ENCODE data around the gene RPP25L. TPM values are rescaled to one million over a fixed set of nuclear protein-coding genes. Genes with fewer than 3 reads are reported as not detected.

The RPP25L gene
- total RNA-seq, 2 donors from 2014 or later = 19.3 to 22.4 TPM

DNA sequence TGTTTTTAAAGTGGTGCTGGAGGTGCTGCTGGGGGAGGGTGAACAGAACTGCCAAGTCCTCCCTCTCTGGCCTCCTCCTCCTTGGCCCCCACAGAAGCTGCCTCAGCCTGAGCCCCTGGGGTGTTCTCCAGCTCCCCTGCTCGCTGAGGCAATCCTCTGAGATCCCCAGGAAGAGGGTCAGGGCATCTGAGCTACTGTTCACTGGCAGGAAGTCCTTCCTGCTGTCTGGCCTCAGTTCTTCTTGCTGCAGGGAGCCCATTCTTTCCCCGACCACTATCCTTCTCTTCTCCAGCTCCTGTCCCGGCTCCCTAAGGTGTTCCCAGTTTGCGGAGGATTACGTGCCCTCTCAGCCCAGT is 32.1 kb downstream of the RPP25L start:
- no peak for DNase-seq
- H3K27ac ChIP-seq (ENCODE audit: low read depth, low read length) = peak overlapping the region; percentile 99
- no peaks in the 10 kb centered on the region for H3K36me3 ChIP-seq (ENCODE audit: control insufficient read depth, insufficient read depth, low read length)
- TF ChIP-seq, protein P1, sequence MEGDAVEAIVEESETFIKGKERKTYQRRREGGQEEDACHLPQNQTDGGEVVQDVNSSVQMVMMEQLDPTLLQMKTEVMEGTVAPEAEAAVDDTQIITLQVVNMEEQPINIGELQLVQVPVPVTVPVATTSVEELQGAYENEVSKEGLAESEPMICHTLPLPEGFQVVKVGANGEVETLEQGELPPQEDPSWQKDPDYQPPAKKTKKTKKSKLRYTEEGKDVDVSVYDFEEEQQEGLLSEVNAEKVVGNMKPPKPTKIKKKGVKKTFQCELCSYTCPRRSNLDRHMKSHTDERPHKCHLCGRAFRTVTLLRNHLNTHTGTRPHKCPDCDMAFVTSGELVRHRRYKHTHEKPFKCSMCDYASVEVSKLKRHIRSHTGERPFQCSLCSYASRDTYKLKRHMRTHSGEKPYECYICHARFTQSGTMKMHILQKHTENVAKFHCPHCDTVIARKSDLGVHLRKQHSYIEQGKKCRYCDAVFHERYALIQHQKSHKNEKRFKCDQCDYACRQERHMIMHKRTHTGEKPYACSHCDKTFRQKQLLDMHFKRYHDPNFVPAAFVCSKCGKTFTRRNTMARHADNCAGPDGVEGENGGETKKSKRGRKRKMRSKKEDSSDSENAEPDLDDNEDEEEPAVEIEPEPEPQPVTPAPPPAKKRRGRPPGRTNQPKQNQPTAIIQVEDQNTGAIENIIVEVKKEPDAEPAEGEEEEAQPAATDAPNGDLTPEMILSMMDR (conservative IDR thresholded peaks at IDR 0.05) = no peak
- 49 to 70% methylated on average over 3 to 5 of the region's 5 CpGs for WGBS, 2 experiments (ENCODE audit: insufficient coverage in 1 of 2, insufficient read length in 1 of 2)
- no peak overlapping the region for H3K9ac ChIP-seq (ENCODE audit: extremely low read depth, low read length, poor library complexity, severe bottlenecking)
- Mint-ChIP-seq H3K27ac (no peak overlapping the region), H3K9me3 (no peaks in the 10 kb centered on the region), H3K4me3 (no peak overlapping the region), H3K36me3 (ENCODE audit: low read depth) (no peaks in the 10 kb centered on the region), H3K27me3 (ENCODE audit: insufficient read depth) (peaks cover 89% of the 10 kb centered on the region), H3K4me1 (peaks cover 24% of the 10 kb centered on the region)
- H3K4me3 ChIP-seq (ENCODE audit: low read length) = no peak overlapping the region
- peaks cover 62% of the 10 kb centered on the region for H3K27me3 ChIP-seq (ENCODE audit: control insufficient read depth, insufficient read depth, low read length, poor library complexity, severe bottlenecking)
- H3K4me1 ChIP-seq (ENCODE audit: control insufficient read depth, insufficient read depth, low read length) = peaks cover 8% of the 10 kb centered on the region
- H3K9me3 ChIP-seq (ENCODE audit: control insufficient read depth, low read length) = no peaks in the 10 kb centered on the region

GRCh38 chr9:34579104-34579807 is 32.6 kb downstream of the RPP25L start:
- TF ChIP-seq, protein P1 (conservative IDR thresholded peaks at IDR 0.05) = no peak
- H3K36me3 ChIP-seq (ENCODE audit: control insufficient read depth, insufficient read depth, low read length) = no peaks in the 10 kb centered on the region
- no peaks in the 10 kb centered on the region for H3K9me3 ChIP-seq (ENCODE audit: control insufficient read depth, low read length)
- H3K9me3 Mint-ChIP-seq = no peaks in the 10 kb centered on the region
- 10 to 15% methylated on average over 2 to 15 of the region's 17 CpGs for WGBS, 2 experiments (ENCODE audit: insufficient coverage in 1 of 2, insufficient read length in 1 of 2)
- H3K27ac ChIP-seq (ENCODE audit: low read depth, low read length) = peak overlapping the region; percentile 99
- peaks cover 8% of the 10 kb centered on the region for H3K4me1 ChIP-seq (ENCODE audit: control insufficient read depth, insufficient read depth, low read length)
- DNase-seq = no peak
- peaks cover 57% of the 10 kb centered on the region for H3K27me3 ChIP-seq (ENCODE audit: control insufficient read depth, insufficient read depth, low read length, poor library complexity, severe bottlenecking)
- H3K4me1 Mint-ChIP-seq = peaks cover 24% of the 10 kb centered on the region
- no peak overlapping the region for H3K4me3 ChIP-seq (ENCODE audit: low read length)
- no peak overlapping the region for H3K27ac Mint-ChIP-seq
- H3K27me3 Mint-ChIP-seq (ENCODE audit: insufficient read depth) = peaks cover 84% of the 10 kb centered on the region
- peak overlapping the region; percentile 56 for H3K4me3 Mint-ChIP-seq
- no peak overlapping the region for H3K9ac ChIP-seq (ENCODE audit: extremely low read depth, low read length, poor library complexity, severe bottlenecking)
- H3K36me3 Mint-ChIP-seq (ENCODE audit: low read depth) = no peaks in the 10 kb centered on the region

- Mint-ChIP-seq H3K4me3 (peak overlapping the region; percentile 56), H3K27me3 (ENCODE audit: insufficient read depth) (peaks cover 76% of the 10 kb centered on the region), H3K36me3 (ENCODE audit: low read depth) (no peaks in the 10 kb centered on the region), H3K4me1 (peaks cover 24% of the 10 kb centered on the region), H3K9me3 (no peaks in the 10 kb centered on the region), H3K27ac (no peak overlapping the region)
- peak overlapping the region; percentile 53 for H3K4me3 ChIP-seq (ENCODE audit: low read length)
- TF ChIP-seq, protein P1 (conservative IDR thresholded peaks at IDR 0.05) = no peak
- peak overlapping the region; percentile 99 for H3K27ac ChIP-seq (ENCODE audit: low read depth, low read length)
- H3K36me3 ChIP-seq (ENCODE audit: control insufficient read depth, insufficient read depth, low read length) = no peaks in the 10 kb centered on the region
- 10 to 13% methylated on average over 12 to 28 of the region's 28 CpGs for WGBS, 2 experiments (ENCODE audit: insufficient coverage in 1 of 2, insufficient read length in 1 of 2)
- peaks cover 52% of the 10 kb centered on the region for H3K27me3 ChIP-seq (ENCODE audit: control insufficient read depth, insufficient read depth, low read length, poor library complexity, severe bottlenecking)
- peak; percentile 86 for DNase-seq
- no peaks in the 10 kb centered on the region for H3K9me3 ChIP-seq (ENCODE audit: control insufficient read depth, low read length)
- H3K4me1 ChIP-seq (ENCODE audit: control insufficient read depth, insufficient read depth, low read length) = peaks cover 8% of the 10 kb centered on the region
- H3K9ac ChIP-seq (ENCODE audit: extremely low read depth, low read length, poor library complexity, severe bottlenecking) = no peak overlapping the region
Measured at GRCh38 chr9:34578241-34579103, 33.4 kb downstream of the RPP25L start.
